HepG2 (cell line): Measurements from ENCODE around the gene TLCD1. TPM values are rescaled to one million over a fixed set of nuclear protein-coding genes. Genes with fewer than 3 reads are reported as not detected.
A peak's percentile ranks its signal among the peaks of the same experiment; 100 is the strongest.

ENCODE experiments used
- AGO2 ChIP-seq: fragments of 200-400 bp; formaldehyde crosslinking; optimal IDR thresholded peaks from 2 replicates; pipeline ENCODE3; 2017; ENCODE audit warnings: mild to moderate bottlenecking, low read depth, low read length, moderate library complexity
- EP300 ChIP-seq, 3 experiments: sonication (generic) in 1 of 3; formaldehyde crosslinking in 1 of 3; IDR thresholded peaks; 2 replicates each; pipeline versions ENCODE4 v1.5.1 to v1.6.1; 2011 to 2020; ENCODE audit warnings: low read depth in 2 of 3, low read length in 2 of 3, borderline replicate concordance in 1 of 3, improper control_type of control experiment in 1 of 3, mild to moderate bottlenecking in 1 of 3, missing genetic modification reagents in 1 of 3, moderate library complexity in 1 of 3
- HNRNPL ChIP-seq: fragments of 200-400 bp; formaldehyde crosslinking; IDR thresholded peaks from 2 replicates; pipeline ENCODE4 v1.6.1; 2017; ENCODE audit warnings: mild to moderate bottlenecking, low read depth, low read length
- KDM5B ChIP-seq: sonication (generic); formaldehyde crosslinking; IDR thresholded peaks from 2 replicates; pipeline ENCODE4 v1.4.0; 2020; ENCODE audit warnings: missing genetic modification reagents, mild to moderate bottlenecking, borderline replicate concordance
- MAFK ChIP-seq, 2 experiments: IDR thresholded peaks in 1 of 2; conservative IDR thresholded peaks in 1 of 2; 2 replicates each; pipeline ENCODE4 v1.6.1; 2011; ENCODE audit warnings: improper control_type of control experiment in 2 of 2, low read length in 2 of 2
- MYC ChIP-seq: sonication (generic); formaldehyde crosslinking; IDR thresholded peaks from 2 replicates; pipeline ENCODE4 v1.9.0; 2021; ENCODE audit warnings: missing genetic modification reagents, borderline replicate concordance
- TAF15 ChIP-seq: fragments of 200-400 bp; formaldehyde crosslinking; IDR thresholded peaks from one replicate; pipeline ENCODE4 v1.6.1; 2018; ENCODE audit warnings: mild to moderate bottlenecking, low read depth, low read length; ENCODE audit not compliant: poor library complexity, severe bottlenecking
- TEAD2 ChIP-seq: sonication (generic); formaldehyde crosslinking; IDR thresholded peaks from 2 replicates; pipeline ENCODE4 v1.9.0; 2021; ENCODE audit warnings: missing genetic modification reagents
- ZMAT3 ChIP-seq: sonication (generic); formaldehyde crosslinking; conservative IDR thresholded peaks from 2 replicates; pipeline ENCODE4 v1.7.0; 2021; ENCODE audit warnings: missing genetic modification reagents
- ZNF10 ChIP-seq: sonication (generic); formaldehyde crosslinking; IDR thresholded peaks from 2 replicates; pipeline ENCODE4 v1.4.0; 2020; ENCODE audit warnings: mild to moderate bottlenecking, low read depth, missing genetic modification reagents, borderline replicate concordance
- ZNF629 ChIP-seq: sonication (generic); formaldehyde crosslinking; conservative IDR thresholded peaks from 2 replicates; pipeline ENCODE4 v1.5.0; 2020; ENCODE audit warnings: missing genetic modification reagents
- polyA plus RNA-seq, 8 experiments: library from polyadenylated mRNA; depleted of rRNA in 3 of 8; stranded (reverse) in 7 of 8; unstranded in 1 of 8; fragments of >200 nt; fragmentation: Illumina TruSeq in 4 of 8; extraction: Trizol in 4 of 8; gene quantifications; 2 replicates each; pipeline versions ENCODE4 v1.2.1 to v1.2.3, GENCODE V29; 2011 to 2016; ENCODE audit warnings: low read depth in 4 of 8, missing spikeins in 1 of 8, mixed read lengths in 1 of 8; ENCODE audit not compliant: insufficient read depth in 1 of 8
- total RNA-seq, 5 experiments: library from RNA; depleted of rRNA; stranded (reverse); fragments of >200 nt; fragmentation: Illumina TruSeq; extraction: Trizol; gene quantifications; 2 replicates each; pipeline ENCODE4 v1.2.3, GENCODE V29; 2016; ENCODE audit warnings: low read depth in 1 of 5
- TF ChIP-seq, protein P1 (sequence below): sonication (generic); formaldehyde crosslinking; IDR thresholded peaks from 2 replicates; pipeline ENCODE4 v1.8.0; 2022; ENCODE audit warnings: mild to moderate bottlenecking, missing genetic modification reagents, moderate library complexity
- TF ChIP-seq, protein P2 (sequence below): sonication (generic); formaldehyde crosslinking; IDR thresholded peaks from one replicate; pipeline ENCODE4 v1.5.1; 2020; ENCODE audit warnings: mild to moderate bottlenecking, missing genetic modification reagents; ENCODE audit errors: not compliant biosample characterization
- TF ChIP-seq, protein P3 (sequence below): sonication (generic); formaldehyde crosslinking; IDR thresholded peaks from 2 replicates; pipeline ENCODE4 v1.5.0; 2020; ENCODE audit warnings: missing genetic modification reagents

TLCD1 gene
- total and polyA plus RNA-seq, 2 of the 13 experiments (the other 11 are each of a cell fraction or from before 2014, with no cell fraction given), result 14.9 to 19.6 TPM

DNA sequence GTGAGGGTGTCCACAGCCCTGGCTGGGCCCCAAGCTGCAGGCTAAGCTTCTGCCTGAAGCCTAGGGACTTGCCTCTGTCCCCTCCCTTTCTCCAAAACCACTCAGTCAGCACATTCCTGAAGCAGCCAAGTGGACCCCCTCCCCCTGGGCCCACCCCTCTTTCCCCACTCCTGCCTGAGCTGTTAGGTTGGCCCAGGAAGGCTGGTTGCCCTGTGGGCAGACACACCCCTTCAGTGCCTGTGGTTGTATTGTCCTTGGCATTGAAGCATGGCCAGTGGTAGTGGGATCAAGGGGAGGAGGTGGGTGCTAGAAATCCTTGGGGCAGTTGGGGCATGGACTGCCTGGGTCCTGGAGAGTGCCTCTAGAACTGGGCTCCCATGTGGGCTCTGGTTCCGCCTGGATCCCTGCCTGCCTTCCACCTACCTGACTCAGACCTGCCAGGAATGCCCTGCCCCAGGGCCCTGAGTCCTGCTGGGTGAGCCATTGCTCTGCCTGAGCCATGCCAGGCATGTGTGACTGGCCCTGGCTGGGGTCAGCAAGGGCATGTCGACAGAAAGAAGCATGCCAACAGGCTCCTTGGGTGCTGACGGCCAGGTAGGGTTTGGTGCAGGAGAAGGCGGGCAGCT, 19.9 kb upstream of the TLCD1 start (continued):
- TF ChIP-seq MAFK (conservative IDR thresholded peaks at IDR 0.05 in 1 of 2, IDR thresholded peaks at IDR 0.05 in 1 of 2; ENCODE audit: low read length in 2 of 2), result peak; percentile 91 to 94
- TF ChIP-seq MYC, result no peak
- peak; percentile 69 for TF ChIP-seq AGO2
- TF ChIP-seq HNRNPL, result peak; percentile 65; the same call in 1 of the 2 replicates
- TF ChIP-seq, protein P1, sequence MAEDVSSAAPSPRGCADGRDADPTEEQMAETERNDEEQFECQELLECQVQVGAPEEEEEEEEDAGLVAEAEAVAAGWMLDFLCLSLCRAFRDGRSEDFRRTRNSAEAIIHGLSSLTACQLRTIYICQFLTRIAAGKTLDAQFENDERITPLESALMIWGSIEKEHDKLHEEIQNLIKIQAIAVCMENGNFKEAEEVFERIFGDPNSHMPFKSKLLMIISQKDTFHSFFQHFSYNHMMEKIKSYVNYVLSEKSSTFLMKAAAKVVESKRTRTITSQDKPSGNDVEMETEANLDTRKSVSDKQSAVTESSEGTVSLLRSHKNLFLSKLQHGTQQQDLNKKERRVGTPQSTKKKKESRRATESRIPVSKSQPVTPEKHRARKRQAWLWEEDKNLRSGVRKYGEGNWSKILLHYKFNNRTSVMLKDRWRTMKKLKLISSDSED (CRISPR knock-in tag), result no peak
- TF ChIP-seq TEAD2 (CRISPR knock-in tag), result no peak
- no peak for TF ChIP-seq EP300 (IDR thresholded peaks at IDR 0.05; ENCODE audit: low read depth in 2 of 2, low read length in 2 of 2)
- TF ChIP-seq EP300 (CRISPR knock-in tag; IDR thresholded peaks at IDR 0.05; ENCODE audit: borderline replicate concordance), result no peak
- TF ChIP-seq, protein P2, sequence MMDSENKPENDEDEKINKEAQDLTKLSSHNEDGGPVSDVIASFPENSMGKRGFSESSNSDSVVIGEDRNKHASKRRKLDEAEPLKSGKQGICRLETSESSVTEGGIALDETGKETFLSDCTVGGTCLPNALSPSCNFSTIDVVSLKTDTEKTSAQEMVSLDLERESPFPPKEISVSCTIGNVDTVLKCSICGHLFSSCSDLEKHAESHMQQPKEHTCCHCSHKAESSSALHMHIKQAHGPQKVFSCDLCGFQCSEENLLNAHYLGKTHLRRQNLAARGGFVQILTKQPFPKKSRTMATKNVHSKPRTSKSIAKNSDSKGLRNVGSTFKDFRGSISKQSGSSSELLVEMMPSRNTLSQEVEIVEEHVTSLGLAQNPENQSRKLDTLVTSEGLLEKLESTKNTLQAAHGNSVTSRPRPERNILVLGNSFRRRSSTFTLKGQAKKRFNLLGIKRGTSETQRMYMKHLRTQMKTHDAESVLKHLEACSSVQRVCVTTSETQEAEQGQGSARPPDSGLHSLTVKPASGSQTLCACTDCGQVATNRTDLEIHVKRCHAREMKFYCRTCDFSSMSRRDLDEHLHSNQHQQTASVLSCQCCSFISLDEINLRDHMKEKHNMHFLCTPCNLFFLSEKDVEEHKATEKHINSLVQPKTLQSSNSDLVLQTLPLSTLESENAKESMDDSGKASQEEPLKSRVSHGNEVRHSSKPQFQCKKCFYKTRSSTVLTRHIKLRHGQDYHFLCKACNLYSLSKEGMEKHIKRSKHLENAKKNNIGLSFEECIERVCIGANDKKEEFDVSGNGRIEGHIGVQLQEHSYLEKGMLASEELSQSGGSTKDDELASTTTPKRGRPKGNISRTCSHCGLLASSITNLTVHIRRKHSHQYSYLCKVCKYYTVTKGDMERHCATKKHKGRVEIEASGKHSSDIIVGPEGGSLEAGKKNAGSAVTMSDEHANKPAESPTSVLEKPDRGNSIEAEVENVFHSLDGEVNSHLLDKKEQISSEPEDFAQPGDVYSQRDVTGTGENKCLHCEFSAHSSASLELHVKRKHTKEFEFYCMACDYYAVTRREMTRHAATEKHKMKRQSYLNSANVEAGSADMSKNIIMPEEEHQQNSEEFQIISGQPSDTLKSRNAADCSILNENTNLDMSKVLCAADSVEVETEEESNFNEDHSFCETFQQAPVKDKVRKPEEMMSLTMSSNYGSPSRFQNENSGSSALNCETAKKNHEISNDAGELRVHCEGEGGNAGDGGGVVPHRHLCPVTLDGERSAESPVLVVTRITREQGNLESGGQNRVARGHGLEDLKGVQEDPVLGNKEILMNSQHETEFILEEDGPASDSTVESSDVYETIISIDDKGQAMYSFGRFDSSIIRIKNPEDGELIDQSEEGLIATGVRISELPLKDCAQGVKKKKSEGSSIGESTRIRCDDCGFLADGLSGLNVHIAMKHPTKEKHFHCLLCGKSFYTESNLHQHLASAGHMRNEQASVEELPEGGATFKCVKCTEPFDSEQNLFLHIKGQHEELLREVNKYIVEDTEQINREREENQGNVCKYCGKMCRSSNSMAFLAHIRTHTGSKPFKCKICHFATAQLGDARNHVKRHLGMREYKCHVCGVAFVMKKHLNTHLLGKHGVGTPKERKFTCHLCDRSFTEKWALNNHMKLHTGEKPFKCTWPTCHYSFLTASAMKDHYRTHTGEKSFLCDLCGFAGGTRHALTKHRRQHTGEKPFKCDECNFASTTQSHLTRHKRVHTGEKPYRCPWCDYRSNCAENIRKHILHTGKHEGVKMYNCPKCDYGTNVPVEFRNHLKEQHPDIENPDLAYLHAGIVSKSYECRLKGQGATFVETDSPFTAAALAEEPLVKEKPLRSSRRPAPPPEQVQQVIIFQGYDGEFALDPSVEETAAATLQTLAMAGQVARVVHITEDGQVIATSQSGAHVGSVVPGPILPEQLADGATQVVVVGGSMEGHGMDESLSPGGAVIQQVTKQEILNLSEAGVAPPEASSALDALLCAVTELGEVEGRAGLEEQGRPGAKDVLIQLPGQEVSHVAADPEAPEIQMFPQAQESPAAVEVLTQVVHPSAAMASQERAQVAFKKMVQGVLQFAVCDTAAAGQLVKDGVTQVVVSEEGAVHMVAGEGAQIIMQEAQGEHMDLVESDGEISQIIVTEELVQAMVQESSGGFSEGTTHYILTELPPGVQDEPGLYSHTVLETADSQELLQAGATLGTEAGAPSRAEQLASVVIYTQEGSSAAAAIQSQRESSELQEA (CRISPR knock-in tag), result no peak
- TF ChIP-seq, protein P3, sequence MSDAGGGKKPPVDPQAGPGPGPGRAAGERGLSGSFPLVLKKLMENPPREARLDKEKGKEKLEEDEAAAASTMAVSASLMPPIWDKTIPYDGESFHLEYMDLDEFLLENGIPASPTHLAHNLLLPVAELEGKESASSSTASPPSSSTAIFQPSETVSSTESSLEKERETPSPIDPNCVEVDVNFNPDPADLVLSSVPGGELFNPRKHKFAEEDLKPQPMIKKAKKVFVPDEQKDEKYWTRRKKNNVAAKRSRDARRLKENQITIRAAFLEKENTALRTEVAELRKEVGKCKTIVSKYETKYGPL (CRISPR knock-in tag), result no peak
- no peak for TF ChIP-seq ZMAT3 (CRISPR knock-in tag)
- no peak for TF ChIP-seq TAF15
- no peak for TF ChIP-seq ZNF10 (CRISPR knock-in tag)
- TF ChIP-seq ZNF629 (CRISPR knock-in tag), result no peak
- no peak for TF ChIP-seq KDM5B (CRISPR knock-in tag)
- TF ChIP-seq, all 625 proteins: peak for 12
